IPS-11a (cell line): ENCODE results near the gene OSBPL5.
"Not testable (repeated sequence)": the region's sequence is repeated elsewhere in the genome, so short reads cannot be mapped to it uniquely, and the experiment has no call there.

Experiments
- H3K4me3 ChIP-seq: one replicate; pipeline ENCODE4 v1.5.1; 2013; ENCODE audit warnings: low read depth, low read length, control low read depth

OSBPL5 gene

GRCh38 chr11:3123761-3124733, 41.1 kb downstream of the OSBPL5 start:
- no peak overlapping the region for H3K4me3 ChIP-seq

DNA sequence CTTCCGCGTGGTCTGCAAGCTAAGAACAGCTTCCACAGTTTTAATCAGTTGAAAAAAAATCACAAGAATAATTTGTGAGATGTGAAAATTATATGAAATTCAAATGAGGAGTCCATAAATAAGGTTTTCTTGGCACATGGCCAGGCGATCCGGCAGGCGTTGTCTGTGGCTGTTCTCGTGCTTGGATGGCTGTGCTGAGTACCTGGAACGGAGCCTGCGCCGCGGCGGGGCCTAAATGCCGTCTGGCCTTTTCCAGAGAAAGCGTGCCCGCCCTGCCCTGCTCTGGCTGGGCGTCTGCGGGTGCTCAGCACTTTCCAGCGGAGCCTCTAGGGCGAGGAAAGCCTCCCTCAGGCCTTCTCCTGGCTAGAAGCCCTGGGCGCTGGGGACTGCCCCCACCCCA, 41.8 kb downstream of the OSBPL5 start:
- H3K4me3 ChIP-seq: no peak overlapping the region

DNA sequence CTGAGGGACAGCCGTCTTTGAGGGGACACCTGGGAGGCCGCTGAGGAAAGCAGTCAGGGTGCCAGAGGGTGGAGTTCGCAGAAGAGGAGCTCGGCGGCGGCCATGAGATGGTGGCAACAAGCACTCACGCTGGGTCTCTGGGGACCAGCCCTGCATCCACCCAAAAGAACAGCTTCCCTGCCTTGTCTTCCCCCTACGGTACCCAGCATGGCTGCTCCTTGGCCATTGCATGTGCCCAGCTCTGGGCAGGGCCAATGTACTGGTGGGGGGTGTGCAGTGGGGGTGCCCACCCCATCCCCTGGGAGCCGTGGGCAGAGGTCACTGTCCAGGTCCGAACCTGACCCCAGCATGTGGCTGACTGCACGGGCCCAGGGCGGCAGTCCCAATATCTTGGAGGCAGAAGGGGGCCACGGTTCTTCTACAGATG, 42.3 kb downstream of the OSBPL5 start:
- no peak overlapping the region for H3K4me3 ChIP-seq

DNA sequence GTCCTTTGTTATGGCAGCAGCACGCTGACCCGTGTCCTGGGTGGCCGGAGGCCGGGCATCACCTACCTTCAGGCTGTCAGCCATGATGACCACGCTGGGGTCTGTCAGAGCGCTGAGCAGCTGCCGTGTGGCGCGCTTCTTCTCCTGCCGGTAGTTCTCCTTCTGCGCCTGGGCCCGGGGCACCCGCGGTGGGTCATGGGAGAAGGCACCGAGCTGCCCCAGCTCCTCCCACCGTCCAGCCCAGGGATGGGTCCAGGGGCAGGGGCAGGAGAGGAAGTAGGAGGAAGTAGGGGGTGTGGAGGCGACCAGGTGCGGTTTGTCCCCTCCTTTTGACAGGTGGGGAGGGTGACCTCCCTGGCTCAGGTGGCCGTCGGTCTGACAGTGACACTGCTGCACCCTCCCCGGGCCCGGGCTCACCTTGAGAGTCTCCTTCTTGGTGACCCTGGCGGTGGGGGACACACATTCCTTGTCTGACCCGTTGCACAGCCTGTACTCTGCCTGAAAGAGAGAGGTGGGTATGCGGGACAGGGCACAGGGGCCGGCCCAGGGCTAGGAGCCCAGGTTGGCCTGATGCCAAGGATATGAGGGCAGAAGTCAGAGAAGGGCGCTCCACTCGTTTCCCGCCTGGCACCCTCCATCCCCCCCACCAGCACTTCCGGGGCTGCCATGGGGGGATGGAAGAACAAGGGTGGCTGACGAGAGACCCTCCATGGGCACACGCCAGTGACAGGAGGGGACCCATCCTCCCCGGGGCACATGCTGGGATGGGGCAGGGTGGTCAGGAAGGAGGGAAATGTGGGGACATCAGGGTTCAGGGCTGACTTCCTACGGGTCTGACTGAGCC, 43.0 kb downstream of the OSBPL5 start:
- H3K4me3 ChIP-seq: no peak overlapping the region

- no peak overlapping the region for H3K4me3 ChIP-seq
Measured at GRCh38 chr11:3121416-3121815, 43.7 kb downstream of the OSBPL5 start.

- H3K4me3 ChIP-seq: no peak overlapping the region
Measured at GRCh38 chr11:3120071-3120792, 44.9 kb downstream of the OSBPL5 start.

DNA sequence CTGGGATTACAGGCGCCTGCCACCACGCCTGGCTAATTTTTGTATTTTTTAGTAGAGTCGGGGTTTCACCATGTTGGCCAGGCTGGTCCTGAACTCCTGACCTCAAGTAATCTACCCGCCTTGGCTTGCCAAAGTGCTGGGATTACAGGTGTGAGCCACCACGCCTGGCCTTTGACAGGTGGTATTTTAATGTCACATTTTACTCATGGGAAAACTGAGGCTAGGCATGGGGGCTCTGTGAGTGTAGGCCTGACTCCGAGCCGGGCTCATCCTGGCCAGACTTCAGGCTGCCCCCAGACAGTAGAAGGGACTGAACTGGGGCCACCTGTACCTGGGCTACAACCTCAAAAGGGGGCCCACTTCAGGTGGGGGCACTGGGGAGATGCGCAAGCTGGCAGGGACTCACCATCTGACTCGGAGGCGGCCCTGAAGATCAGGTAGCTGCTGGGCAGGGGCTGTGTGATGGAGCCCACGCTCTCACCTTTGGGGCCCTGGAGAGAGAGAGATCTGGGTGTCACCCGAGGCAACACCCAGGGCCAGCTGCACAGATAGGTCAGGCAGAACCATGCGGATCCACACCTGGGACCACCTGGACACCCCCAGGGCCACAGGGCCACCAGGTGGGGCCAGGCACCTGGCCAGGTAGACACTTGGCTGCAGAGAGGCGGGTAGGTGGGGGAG, 45.8 kb downstream of the OSBPL5 start:
- no peak overlapping the region for H3K4me3 ChIP-seq

DNA sequence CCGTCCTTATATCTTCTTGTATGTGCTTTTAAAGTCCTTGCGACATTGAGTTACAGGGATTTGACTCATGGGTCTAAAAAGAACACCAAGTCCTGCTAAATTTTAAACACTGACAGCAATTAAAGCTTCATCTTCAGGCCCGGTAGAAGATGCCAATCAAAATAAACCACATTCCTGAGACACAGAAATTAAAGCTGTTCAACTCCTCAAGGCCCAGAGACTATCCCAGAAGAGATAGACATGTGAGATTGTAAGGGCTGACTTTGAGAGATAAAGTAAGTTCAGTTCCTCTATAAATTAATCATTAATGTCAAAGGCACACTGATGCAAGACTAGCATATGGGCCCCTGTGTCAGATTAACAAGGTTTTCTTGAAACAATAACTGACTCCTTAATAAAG, 49.8 kb downstream of the OSBPL5 start:
- no peak overlapping the region for H3K4me3 ChIP-seq

DNA sequence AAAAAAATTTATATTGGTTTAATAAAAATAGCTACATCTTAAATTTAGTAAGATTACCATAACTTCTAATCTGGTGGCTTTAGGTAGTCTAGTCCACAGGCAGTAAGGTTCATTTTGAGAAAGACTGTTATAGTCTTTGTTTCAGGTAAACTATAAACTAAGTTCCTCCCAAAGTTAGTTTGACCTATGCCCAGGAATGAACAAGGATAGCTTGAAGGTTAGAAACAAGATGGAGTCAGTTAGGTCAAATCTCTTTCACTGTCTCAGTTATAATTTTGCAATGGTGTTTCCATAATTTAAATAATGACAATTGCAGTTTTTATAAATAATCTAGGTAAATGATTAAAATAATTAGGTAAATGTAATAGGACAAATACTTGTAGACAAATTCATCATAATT, 51.4 kb downstream of the OSBPL5 start:
- not testable (repeated sequence) for H3K4me3 ChIP-seq

- H3K4me3 ChIP-seq: no peak overlapping the region
Measured at GRCh38 chr11:3111919-3112690, 53.0 kb downstream of the OSBPL5 start.

GRCh38 chr11:3111466-3111865, 53.6 kb downstream of the OSBPL5 start:
- H3K4me3 ChIP-seq: no peak overlapping the region

DNA sequence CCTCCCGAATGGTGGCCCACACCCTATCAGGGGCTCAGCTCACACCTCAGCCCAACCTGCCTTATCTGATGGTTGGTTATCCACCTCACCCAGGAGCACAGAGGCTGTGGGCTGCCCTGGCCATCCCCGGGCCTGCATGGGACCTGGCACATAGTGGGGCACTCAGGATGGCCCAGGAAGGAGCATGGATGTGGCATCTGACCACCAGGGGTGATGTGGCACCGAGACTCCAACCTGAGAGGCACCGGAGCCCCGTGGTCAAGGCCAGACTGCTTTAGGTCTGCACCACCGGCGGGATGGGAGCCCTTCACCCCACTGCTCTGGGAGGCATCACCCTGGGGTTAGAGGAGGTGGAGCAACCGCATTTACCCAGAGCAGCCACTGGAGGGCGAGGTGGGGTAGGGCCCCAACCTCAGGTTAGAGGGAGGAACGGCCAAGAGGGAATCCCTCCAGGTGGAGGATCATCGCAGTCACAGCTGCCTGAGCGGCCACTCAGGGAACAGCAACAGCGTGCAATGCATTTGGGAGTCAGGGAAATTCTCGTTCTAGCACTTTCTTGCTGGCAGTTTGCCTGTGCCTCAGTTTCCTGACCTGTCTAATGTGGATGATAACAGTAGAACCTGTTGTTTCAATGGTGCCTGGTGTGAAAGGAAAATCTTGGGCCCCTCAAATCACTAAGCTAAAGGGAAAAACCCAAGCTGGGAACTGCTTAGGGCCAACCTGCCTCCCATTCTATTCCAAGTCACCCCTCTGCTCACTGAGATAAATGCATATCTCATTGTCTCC, 55.0 kb downstream of the OSBPL5 start:
- no peak overlapping the region for H3K4me3 ChIP-seq

DNA sequence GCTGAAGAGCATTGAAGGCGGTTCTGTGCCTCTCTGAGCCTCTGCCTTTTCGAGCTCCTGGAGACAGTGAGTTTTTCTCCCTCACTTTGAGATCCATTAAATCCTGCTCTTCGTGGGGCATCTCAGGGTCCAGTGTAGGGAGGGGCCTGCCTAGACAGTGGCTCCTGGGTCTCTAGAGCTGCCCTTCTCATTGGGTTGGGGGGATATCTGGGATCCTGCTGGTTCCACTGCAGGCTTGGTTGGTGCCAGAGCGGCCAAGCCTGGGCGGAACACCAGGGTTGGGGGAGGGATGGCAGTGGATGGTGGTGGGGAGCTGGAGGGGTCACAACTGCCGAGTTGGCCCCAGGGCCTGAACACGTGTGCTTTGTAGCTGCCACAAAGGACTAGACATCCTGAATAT, 55.7 kb downstream of the OSBPL5 start:
- H3K4me3 ChIP-seq: no peak overlapping the region

DNA sequence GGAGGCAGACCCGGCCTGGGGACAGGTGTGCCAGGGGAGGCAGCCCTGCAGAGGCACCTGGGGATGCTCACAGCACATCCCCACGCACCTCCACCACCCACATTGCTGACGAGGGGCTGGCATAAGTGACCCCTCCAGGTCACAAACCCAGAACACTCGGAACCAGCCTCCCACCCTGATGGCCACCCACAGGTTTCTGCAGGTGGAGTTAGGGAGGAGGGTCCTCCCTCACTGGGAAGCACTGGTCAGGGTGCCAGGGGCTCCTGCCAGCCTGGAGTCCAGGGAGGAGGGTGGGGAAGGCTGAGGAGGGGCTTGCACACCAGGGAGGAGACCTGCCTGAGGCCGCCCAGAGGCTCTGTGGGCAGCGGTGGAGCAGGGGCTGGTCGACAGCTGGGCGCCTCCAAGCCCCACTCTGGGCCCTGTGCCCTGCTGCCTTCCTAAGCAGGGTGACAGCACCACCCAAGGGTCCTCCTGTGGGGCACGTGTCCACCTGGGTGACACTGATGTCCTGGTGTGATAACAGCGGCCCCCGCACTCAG, 56.9 kb downstream of the OSBPL5 start:
- no peak overlapping the region for H3K4me3 ChIP-seq

GRCh38 chr11:3107608-3108182, 57.4 kb downstream of the OSBPL5 start:
- no peak overlapping the region for H3K4me3 ChIP-seq

GRCh38 chr11:3106736-3107524, 58.2 kb downstream of the OSBPL5 start:
- no peak overlapping the region for H3K4me3 ChIP-seq
